GM19239 (cell line): Measurements from ENCODE around the gene MDN1.
A peak's percentile ranks its signal among the peaks of the same experiment; 100 is the strongest.

ENCODE experiments used
- DNase-seq: peaks from one replicate; pipeline ENCODE4 v3.0.0; 2011; ENCODE audit warnings: low spot score; ENCODE audit not compliant: insufficient read length
- FAIRE-seq: peaks from 2 replicates; lab custom pipeline; 2011; peaks lifted over from hg19 to GRCh38; lab: Jason Lieb, UNC

MDN1 gene

DNA sequence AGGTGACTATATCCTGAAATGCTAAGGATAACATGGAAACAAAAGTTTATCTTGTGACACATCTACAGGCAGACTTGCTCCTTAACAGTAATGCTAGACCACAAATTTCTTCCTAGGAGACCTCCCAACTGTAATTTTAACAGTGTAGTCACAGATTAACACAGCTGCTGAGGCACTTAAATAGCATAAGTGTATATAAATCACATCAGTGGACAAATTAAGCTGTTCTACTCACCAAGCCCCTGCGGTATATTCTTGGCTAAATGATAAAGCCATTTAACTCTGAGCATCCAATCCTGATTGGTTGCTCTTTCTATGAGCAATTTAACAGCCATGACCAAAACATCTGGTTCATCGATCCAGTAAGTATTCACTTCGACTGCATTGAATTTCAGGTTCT, 107.8 kb downstream of the MDN1 start:
- no peak for FAIRE-seq
- DNase-seq, result no peak

- no peak for DNase-seq
- no peak for FAIRE-seq
Observed at GRCh38 chr6:89708316-89708715, 111.3 kb downstream of the MDN1 start.

DNA sequence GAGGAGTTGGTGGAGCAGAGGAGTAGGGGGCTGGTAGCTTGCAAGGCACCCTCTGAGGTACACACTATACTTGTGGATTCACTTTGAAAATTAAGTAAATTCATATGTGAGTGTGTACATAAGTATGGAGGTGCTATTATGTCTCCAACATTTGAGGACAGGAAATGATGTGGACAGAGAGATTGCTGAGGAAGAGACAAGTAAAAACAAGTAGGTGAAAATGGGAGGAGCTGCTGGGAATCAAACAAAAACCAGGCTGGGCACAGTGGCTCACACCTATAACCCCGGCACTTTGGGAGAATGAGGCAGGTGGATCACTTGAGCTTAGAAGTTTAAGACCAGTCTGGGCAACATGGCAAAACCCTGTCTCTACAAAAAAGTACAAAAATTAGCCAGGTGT, 111.8 kb downstream of the MDN1 start:
- DNase-seq (no peak), FAIRE-seq (no peak)

DNA sequence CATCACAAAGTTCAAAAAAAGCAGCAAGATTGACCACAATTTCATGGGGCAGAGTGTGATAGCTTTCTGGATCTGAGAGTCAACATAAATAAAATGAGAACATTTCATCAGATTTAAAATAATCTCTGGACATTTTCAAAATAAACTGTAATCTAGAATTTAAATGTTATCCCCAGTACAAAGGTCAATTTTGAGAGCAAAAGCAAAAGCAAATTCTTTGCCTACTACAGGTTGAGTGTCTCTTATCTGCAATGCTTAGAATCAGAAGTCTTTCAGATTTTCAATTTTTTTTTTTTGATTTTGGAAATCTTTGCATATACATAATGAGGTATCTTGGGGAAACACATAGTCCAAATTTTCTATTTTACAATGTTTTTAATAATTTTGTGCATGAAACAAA, 113.5 kb downstream of the MDN1 start:
- FAIRE-seq (no peak), DNase-seq (no peak)

DNA sequence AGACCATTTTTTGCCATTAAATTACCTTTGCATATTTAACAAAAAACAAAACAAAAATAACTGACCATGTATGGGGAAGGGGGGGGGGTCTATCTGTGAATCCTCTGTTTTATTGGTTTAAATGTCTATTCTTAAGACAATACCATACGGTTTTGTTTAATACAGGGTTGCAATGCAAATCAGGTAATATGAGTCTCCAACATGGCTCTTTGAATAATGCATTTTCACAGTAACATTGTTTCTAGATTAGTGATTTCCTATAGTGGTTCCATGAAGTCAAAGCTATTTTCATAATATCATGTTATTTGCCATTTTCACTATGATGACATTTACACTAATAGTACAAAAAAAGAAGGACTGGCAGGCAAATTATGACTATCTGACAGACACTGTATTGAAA, 116.3 kb downstream of the MDN1 start:
- no peak for FAIRE-seq

DNA sequence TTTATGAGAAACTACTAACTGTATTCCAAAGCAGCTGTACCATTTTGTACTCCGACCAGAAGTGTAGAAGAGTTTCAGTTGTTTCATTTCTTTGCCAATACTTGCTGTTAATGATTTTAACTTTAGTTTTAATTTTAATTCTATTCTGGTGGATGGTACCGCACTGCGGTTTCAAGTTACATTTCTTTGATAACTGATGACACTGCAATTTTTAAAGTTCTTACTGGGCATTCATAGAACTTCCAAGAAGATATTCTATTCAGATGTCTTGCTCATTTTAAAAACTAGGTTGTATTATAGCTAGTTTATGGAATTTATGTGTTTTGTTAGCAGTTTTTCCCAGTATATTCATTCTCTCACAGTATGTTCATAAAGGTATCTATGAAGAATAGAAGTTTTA, 117.2 kb downstream of the MDN1 start:
- no peak for DNase-seq
- FAIRE-seq, result peak; percentile 14

More for the DNA sequence above, 116.3 kb downstream of the MDN1 start:
- no peak for DNase-seq

GRCh38 chr6:89695667-89696066, 123.9 kb downstream of the MDN1 start:
- no peak for FAIRE-seq
- no peak for DNase-seq

- no peak for FAIRE-seq
- DNase-seq, result no peak
Observed at GRCh38 chr6:89694428-89694827, 125.2 kb downstream of the MDN1 start.

DNA sequence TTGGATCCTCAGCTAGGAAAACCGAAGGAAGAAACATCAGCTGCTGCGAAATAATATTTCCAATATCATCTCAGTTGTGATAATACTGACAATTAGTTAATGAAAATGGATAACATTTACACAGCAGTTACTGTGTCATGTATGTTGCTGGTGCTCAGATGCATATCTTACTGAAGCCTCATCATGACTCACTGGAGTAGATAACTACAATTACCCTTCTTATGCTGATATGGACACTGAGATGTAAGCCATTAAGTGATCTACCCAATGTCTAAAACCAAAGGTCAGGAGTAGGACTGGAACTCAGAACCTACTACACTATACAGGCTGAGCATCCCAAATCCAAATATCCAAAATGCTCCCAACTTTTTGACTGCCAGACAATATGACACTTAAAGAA, 126.4 kb downstream of the MDN1 start:
- FAIRE-seq (no peak), DNase-seq (no peak)

DNA sequence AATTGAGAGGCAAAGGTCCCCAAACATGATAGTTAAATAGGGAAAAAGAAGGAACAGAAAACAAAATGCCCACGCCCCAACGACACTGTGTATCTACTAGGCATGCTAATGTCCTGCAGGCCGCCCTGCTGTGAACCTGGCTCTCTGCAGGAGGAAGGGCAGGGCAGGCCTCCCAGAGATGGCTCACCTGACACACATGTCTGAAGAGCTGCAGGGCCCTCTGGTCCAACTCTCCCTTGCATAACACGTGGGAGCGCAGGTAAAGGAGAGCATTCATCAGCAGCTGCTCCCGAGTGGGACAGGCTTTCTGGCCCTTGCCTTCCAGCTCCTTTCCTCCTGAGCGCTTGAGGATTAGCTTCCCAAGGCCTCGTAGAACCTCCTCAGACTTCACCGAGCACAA, 127.3 kb downstream of the MDN1 start:
- no peak for FAIRE-seq
- no peak for DNase-seq

GRCh38 chr6:89690944-89691324, 128.7 kb downstream of the MDN1 start:
- no peak for FAIRE-seq
- no peak for DNase-seq

- no peak for DNase-seq
- FAIRE-seq, result no peak
Observed at GRCh38 chr6:89689732-89690131, 129.9 kb downstream of the MDN1 start.

- FAIRE-seq (no peak), DNase-seq (no peak)
Observed at GRCh38 chr6:89688328-89688727, 131.3 kb downstream of the MDN1 start.

DNA sequence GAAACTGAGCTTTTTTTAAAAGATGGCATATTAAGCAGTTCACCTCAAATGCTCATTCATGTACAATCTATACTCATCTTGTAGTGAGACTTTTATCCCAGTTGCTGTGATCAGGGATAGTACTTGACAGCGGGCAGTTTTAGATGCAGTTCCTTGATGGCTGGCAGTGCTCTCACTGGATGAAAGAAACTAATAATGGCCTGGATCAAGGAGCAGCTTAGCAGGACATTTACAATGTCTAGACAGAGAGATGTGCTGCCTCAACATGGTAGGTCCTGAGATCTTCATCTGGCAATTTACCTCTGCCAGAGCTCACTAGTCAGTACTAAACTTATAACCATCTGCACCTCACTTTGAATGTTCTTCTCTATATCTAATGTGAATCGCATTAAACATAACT, 134.3 kb downstream of the MDN1 start:
- no peak for FAIRE-seq
- DNase-seq, result no peak

DNA sequence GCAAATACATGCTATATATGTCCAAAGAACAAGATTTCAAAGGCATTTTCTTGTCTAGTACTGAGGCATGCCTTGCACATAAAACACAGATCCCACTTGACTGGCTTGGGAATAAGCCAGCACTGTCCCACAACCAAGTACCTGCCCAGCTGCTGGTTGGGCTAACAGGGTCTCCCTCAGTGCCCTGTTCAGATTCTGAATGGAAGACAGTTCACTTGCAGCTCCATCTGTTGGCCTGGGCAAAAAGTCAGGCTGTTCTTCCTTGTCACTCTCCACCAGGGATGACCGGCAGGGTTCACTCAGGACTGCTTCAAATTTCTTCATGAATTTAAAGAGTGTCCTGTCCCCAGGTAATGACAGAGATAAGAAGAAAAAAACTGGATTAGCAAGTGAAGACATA, 136.6 kb downstream of the MDN1 start:
- no peak for DNase-seq
- no peak for FAIRE-seq

- no peak for DNase-seq
- no peak for FAIRE-seq
Observed at GRCh38 chr6:89681983-89682564, 137.5 kb downstream of the MDN1 start.

GRCh38 chr6:89680551-89680950, 139.0 kb downstream of the MDN1 start:
- DNase-seq (no peak), FAIRE-seq (no peak)

GRCh38 chr6:89680150-89680549, 139.4 kb downstream of the MDN1 start:
- FAIRE-seq (no peak), DNase-seq (no peak)

DNA sequence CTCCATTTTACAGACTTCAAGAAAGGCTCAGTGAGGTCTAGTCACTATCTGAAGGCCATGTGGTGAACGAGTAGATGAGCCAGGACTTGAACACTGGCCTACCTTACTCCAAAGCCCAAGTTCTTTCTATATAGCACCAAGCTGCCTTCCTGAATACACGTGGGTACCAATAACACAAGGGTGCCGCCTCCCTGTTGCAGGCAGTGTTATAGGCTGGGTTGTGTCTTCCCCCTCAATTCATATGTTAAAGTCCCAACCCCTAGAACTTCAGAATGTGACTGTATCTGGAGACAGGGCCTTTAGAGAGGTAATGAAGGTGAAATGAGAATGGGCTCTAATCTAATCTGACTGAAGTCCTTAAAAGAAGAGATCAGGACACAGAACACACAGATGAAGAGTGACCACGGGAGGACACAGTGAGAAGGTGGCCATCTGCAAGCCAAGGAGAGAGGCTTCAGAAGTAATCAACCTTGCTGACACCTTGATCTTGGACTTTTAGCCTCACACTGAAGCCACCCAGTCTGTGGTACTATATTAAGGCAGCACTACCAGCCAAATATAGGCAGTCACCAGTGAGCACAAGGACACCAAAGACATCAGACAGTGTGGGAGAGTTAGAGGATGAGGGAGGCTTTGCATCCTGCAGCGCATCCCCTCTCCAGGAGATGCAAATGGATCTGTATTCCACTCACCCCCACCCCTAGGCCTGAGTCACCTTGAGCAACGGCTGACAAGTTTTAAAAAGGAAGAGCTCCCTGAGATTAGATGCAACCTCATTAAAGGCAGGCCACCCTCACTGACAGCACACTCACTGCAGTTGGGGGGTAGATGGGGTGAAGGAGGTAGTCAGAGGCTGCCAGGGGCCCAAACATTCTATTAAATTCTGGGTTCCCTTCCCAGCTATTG, 140.1 kb downstream of the MDN1 start:
- no peak for DNase-seq

GRCh38 chr6:89678531-89678930, 141.1 kb downstream of the MDN1 start:
- DNase-seq (no peak), FAIRE-seq (no peak)

More for the DNA sequence above, 140.1 kb downstream of the MDN1 start:
- no peak for FAIRE-seq

DNA sequence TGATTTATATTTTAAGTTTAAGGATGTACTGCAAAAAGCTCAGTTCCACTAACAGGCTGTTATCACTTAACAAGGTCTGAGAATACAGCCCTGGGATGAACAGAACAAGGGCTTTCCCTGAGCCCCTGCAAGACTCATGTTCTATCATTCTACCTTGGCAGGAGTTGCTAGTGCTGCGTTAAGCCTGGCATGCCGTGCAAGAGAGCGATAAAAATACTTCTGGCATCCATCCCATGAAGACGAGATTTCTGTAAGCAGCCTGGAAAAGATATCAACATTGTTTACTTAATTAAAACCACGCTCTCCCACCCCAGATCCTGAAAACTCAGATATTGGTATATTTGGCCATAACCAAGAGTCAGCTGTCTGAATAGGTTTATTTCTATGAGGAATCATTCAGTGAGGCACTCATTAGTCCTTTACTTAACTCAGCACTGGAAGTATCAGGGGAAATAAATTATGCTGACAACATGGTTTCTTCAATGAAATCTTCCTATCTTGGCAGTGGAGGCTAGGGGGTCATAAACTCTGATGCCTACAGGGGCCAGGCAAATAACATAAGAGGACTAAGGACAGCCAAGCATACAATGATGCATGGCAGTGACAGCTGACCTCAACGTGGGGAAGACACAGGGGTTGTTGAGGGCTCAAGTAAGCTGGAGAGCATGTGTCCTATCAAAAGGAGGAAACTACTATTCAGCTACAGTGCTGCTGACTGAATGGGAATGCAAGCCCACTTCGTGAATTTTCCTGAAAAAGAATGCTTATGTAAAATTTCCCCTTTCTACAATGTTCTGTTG, 143.4 kb downstream of the MDN1 start:
- FAIRE-seq (no peak), DNase-seq (no peak)
